K562 (cell line): ENCODE results near the gene CACTIN. TPM values are rescaled to one million over a fixed set of nuclear protein-coding genes. Genes with fewer than 3 reads are reported as not detected.

Experiments used
- FOXP4 ChIP-seq: sonication (generic); formaldehyde crosslinking; IDR thresholded peaks from 2 replicates; pipeline ENCODE4 v1.8.0; 2022; ENCODE audit warnings: mild to moderate bottlenecking, missing genetic modification reagents, borderline replicate concordance
- NR2C2 ChIP-seq, 2 experiments: fragments of 200-800 bp in 1 of 2; sonication (Bioruptor generic) in 1 of 2; sonication (generic) in 1 of 2; formaldehyde crosslinking in 1 of 2; IDR thresholded peaks; 2 replicates each; pipeline versions ENCODE4 v1.6.1 to v1.8.0; 2016 to 2022; ENCODE audit warnings: mild to moderate bottlenecking in 1 of 2, missing compliant biosample characterization in 1 of 2, missing genetic modification characterization in 1 of 2, missing genetic modification reagents in 1 of 2
- TARDBP ChIP-seq: fragments of 450-650 bp; IDR thresholded peaks from 2 replicates; pipeline ENCODE4 v1.6.1; 2016
- ZBTB34 ChIP-seq: fragments of 250-450 bp; sonication (Bioruptor Pico); IDR thresholded peaks from 2 replicates; pipeline ENCODE4 v1.8.0; 2021; ENCODE audit warnings: mild to moderate bottlenecking, moderate library complexity
- ZBTB49 ChIP-seq: sonication (generic); formaldehyde crosslinking; IDR thresholded peaks from 2 replicates; pipeline ENCODE4 v1.8.0; 2022; ENCODE audit warnings: missing genetic modification reagents, mild to moderate bottlenecking, borderline replicate concordance
- ZNF146 ChIP-seq: IDR thresholded peaks from one replicate; pipeline ENCODE4 v1.6.1; 2018; ENCODE audit warnings: missing compliant biosample characterization; ENCODE audit not compliant: unreplicated experiment
- ZNF282 ChIP-seq: sonication (generic); formaldehyde crosslinking; IDR thresholded peaks from 2 replicates; pipeline ENCODE4 v1.8.1; 2023; ENCODE audit warnings: missing genetic modification reagents
- polyA plus RNA-seq, 8 experiments: library from polyadenylated mRNA; depleted of rRNA in 4 of 8; stranded (reverse) in 5 of 8; unstranded in 3 of 8; fragments of >200 nt; fragmentation: Nextera tagmentation in 2 of 8; fragmentation: Illumina TruSeq in 1 of 8; extraction: Ambion mirVana in 2 of 8; extraction: Trizol in 1 of 8; gene quantifications; 2 replicates each; pipeline versions ENCODE4 v1.2.1 to v1.2.3, GENCODE V29; 2011 to 2014; ENCODE audit warnings: inconsistent platforms in 1 of 8, missing spikeins in 1 of 8
- total RNA-seq, 7 experiments: library from RNA; depleted of rRNA in 6 of 7; stranded (reverse); fragments of >200 nt in 6 of 7; fragmentation: Illumina TruSeq in 2 of 7; extraction: Trizol in 2 of 7; gene quantifications; 2 replicates each; pipeline versions ENCODE4 v1.2.1 to v1.2.3, GENCODE V29; 2011 to 2021; ENCODE audit warnings: low replicate concordance in 1 of 7
- TF ChIP-seq, protein P1 (sequence below): fragments of 250-450 bp; sonication (Bioruptor Pico); IDR thresholded peaks from 2 replicates; pipeline ENCODE4 v1.5.0; 2021; ENCODE audit warnings: mild to moderate bottlenecking, moderate library complexity

CACTIN gene
- total and polyA plus RNA-seq, 9 of the 15 experiments (the other 6 are each of a cell fraction or from before 2014, with no cell fraction given) = 0.15 to 49.2 (median 15.0) TPM

GRCh38 chr19:3626473-3627350, at the start of gene CACTIN (continued):
- TF ChIP-seq NR2C2 (CRISPR knock-in tag; IDR thresholded peaks at IDR 0.05) = peak; percentile 78; the same call in 1 of the 2 replicates
- TF ChIP-seq NR2C2 (tag; IDR thresholded peaks at IDR 0.05) = peak; percentile 91
- TF ChIP-seq FOXP4 (CRISPR knock-in tag) = 0 out of 2 replicates have a peak, but pooled peaks have one; percentile 27
- peak; percentile 55; the same call in 1 of the 2 replicates for TF ChIP-seq ZBTB49 (CRISPR knock-in tag)
- TF ChIP-seq ZBTB34 (CRISPR knock-in tag) = 0 out of 2 replicates have a peak, but pooled peaks have one; percentile 13
- TF ChIP-seq, protein P1, sequence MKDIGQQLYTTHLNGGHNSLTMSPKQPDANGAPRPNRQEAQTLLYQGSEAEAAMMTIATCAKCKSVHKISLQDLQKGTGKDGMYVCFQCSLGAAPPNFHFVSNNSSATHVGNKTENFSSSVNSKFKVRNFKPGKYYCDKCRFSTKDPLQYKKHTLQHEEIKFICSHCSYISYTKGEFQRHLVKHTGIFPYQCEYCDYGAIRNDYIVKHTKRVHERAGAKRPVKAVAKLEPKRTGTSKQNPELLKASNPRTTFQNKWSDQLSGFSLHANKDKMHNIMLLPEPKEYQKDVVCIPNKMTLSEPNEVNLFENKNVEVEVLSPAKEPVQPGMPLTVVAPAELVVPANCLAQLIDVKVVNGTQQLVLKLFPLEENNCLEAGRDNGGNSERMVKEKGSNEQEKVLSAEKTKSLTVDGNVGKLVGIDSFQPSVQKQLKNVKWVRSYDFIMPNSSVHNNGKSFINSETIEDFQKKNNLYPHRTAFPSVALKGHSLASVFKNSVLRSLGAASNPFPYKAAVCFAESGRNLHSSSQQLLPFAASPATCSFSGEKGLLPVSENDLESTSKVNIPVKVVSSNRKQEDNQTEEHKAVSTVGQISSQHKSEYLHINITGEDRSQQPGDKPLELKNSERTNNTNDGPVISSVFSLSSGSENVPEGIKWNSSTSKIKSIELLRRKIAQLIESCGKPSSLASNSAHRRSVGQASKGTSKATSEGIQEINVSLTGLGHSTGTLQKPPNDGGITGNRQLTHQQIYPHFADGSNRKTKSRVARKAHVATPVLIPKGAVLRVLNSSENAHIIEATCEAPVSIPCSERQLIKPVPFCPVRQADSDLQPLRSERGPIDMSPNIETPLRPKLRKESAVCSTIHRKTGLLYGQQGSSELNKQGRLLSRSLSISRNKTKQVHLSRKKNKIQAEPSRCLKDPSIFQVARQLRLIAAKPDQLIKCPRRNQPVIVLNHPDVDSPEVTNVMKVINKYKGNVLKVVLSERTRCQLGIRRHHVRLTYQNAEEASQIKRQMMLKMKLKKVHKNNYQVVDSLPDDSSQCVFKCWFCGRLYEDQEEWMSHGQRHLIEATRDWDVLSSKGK (CRISPR knock-in tag) = no peak
- TF ChIP-seq ZNF146 (CRISPR knock-in tag) = no peak
- no peak; the same call in 1 of the 2 replicates for TF ChIP-seq TARDBP
- no peak for TF ChIP-seq ZNF282 (CRISPR knock-in tag)
